NOMO-1 treated with DMSO at 0.1 percent for 48 hours (cell line): ENCODE measurements around the gene MAD1L1.

Experiments used
- DNase-seq: peaks from one replicate; lab custom pipeline; 2025; ENCODE audit not compliant: unreplicated experiment; lab: John Stamatoyannopoulos, UW

MAD1L1 gene

DNA sequence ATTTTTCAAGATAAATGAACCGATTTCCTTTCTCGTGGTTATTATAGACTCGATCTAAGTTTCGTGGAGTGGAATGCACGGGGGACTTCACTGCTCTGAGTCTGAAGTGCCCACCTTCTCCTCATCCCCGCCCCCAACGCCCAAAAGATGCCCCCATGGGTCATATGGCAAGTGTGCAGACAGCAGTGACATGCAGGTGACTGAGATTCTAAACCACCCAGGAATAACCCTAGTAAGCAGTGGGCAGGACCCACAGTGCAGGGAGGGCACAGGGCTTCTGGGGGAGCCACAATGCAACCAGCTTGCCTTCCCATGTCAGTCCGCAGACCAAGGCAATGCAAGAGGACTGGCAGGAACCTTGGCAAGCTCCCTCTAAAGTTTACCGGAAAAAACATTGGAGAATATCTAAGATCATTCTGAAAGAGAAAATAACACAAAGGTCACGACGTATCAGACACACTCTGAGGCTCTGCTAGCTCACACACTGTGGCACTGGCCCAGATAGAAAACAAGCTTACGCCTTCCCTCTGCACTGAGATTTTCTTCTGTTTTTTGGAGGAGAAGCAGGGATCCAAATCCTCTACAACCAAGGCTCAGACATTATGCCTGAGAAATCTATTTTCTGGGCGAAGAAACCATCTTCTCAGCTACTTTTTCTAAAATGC lies 239.6 kb downstream of the MAD1L1 start:
- no peak for DNase-seq

GRCh38 chr7:1992554-1992953 lies 240.2 kb downstream of the MAD1L1 start:
- DNase-seq: no peak

DNA sequence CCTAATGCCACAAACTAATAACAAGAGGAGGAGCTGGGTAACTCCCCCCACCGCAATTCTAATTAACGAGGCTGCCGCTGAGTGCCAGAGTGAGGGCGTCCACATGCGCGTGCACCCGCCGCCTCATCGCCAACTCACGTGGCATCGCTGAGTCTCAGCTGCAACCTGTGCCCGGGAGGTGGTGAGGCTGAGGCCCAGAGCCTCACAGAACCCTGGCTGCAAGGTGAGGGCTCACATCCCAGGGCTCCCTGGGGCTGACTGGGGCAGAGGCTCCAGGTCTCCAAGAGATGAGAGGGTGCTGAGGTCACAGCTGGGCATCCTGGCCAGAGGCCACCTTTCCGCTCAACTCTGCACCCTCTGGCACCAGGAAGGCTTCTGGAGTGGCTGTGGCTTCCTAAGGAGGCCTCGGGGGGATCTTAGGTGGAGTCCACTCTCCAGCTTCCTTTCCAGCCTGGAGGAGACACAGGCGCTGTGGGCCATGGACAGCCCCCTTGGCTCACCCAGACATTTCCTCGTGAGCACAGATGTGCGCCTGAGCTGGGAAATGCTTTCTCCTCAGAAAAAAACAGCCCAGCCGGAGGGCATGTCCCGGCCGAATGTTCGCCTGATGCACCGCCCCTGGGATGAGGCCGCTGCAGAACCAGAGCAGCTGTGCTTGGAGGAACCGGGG lies 242.6 kb downstream of the MAD1L1 start:
- DNase-seq: no peak

GRCh38 chr7:1989049-1989860 lies 243.5 kb downstream of the MAD1L1 start:
- no peak for DNase-seq

DNA sequence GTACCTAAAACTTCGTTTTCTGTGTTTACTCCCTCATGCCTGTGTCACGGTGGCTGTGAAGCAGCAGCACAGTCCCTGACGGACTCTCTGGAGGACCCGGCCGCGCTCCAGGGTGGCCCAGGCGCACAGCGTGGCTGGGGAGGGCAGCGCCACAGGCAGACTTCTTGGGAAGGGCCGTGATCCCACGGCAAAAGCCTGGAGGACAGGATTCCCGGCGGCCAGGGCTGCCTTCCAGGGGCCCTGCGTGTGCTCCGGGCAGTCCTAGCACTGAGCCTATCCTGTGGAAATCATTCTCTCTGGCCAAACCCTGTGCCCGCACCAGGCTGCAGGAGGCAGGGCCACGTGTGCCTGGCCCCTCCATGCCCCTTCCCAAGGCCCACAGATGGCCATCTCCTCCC lies 244.2 kb downstream of the MAD1L1 start:
- DNase-seq: no peak

- no peak for DNase-seq
These were observed 244.9 kb downstream of the MAD1L1 start for GRCh38 chr7:1987591-1988532.

DNA sequence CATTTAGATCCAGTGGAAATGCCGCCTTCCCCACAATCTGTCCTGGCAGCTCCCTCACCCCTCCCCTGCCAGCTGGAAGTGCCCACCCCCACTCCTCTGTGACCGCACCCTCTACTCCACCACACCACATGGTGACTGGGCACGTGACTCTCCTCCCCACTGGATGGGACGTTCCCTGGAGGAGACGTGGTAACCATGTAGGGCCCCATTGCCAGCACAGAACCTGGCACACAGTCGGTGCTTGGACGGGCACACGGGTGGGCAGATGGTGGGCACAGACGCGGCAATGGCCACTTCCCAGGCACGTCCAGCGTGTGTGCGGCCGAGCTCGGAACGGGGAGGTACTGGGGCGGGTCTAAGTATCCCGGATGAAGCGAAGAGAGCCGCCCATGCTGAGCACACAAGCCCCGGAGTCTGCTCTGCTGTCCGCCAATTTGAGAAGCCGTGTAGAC lies 245.6 kb downstream of the MAD1L1 start:
- no peak for DNase-seq

DNA sequence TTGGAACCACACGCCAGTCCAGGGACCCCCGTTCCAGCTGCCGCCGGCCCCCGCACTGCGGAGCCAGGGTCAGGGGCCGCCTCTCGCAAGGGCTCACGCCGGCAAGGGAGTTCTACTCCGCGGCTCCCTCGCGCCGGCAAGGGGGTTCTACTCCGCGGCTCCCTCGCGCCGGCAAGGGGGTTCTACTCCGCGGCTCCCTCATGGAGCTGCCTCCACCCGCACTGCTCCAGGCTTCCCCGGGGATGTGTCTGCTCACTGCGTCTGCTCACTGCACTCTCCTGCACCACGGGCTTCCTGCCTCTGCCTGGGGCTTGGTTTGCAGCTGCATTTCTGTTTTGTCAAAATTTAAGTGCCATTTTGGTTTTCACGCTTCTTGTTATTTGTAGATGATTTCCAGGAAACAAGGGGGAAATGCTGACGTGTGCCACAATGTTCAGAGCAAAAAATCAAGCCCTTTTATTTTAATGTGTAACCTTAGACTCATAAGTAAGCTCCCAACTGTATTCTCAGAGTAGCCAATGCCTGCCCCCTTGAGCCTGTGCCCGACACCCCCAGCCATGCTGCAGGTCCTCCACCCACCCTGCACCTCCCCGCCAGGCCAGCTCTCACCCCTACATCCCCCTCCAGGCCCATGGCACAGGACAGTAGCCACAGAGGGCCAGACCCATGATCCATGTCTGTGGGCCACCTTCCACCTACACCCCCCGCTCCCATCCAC lies 246.2 kb downstream of the MAD1L1 start:
- no peak for DNase-seq

DNA sequence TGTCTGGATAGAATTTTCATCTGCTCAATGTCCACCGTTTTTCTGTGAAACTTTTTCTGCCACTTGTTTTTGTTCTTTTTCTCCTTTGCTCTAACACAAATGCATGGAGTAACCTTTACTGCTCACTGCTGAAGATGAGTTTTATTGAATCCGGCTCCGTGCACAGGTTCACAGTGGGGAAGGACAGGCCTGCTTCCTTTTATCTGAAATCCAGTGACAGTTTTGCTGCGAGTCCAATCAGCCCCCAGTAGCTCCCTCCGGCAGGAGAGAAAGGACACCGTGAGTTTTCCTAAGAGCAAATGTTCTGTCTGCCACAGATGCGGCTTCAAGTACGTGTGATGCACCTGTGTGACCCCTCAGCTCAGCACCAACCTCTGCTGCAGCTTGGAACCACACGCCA lies 246.8 kb downstream of the MAD1L1 start:
- DNase-seq: no peak

DNA sequence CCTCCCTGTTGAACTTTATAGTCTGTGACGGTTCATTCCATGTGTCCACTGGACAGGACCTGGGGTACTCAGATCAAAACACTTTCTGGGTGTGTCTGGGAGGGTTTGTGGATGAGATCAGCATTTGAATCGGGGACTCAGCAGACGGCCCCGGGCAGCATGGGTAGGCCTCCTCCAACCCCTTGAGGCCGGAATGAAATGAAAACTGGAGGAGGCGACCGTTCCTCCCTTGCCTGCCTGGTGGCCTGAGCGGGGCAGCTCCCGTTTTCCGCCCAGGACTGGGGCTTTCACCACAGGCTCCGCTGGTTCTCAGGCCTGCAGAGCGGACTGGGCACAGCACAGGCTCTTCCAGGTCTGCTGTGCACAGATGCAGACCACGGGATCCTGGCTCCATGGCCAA lies 247.7 kb downstream of the MAD1L1 start:
- DNase-seq: no peak

GRCh38 chr7:1981878-1982230 lies 250.9 kb downstream of the MAD1L1 start:
- no peak for DNase-seq

GRCh38 chr7:1981201-1981877 lies 251.4 kb downstream of the MAD1L1 start:
- no peak for DNase-seq

DNA sequence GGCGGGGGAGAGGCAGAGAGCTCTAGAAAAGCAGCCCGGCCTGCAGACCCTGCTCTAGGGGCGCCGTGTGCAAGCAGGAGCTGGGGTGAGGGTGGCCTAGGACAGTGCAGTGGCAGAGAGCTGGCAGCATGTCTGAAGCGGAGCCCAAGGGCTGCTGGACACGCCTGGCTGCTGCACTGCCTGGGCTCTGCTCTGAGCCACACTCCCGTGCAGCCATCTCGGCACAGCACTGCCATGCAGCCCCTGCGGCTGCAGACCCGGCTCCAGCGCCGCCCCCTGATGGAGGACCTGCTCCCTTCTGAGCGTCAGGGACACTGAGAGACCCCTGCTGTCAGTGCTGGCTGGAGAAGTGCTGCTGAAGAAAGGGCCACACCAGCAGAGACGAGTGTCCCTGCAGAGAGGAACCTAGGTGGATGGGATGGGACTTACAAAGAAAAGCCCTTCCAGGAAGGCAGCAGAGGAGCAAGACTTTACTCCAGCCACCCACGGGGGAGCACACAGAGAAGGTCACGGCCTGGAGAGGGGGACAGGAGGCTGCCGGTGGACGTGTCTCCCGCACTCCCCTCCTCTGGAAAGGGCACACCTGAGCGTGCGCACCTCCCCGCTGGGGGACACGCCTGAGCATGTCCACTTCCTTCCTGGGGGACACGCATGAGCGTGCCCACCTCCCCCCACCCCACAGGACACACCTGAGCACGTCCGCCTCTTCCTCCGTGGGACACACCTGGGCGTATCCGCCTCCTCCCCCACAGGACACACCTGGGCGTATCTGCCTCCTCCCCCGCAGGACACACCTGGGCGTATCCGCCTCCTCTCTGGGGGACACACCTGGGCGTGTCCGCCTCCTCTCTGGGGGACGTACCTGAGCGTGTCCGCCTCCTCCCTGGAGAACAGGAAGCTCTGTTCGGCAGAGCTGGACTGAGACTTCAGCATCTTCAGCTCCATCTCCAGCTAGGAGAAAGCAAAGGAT lies 252.9 kb downstream of the MAD1L1 start:
- no peak for DNase-seq

GRCh38 chr7:1978656-1979590 lies 253.8 kb downstream of the MAD1L1 start:
- no peak for DNase-seq

- no peak for DNase-seq
These were observed 254.8 kb downstream of the MAD1L1 start for GRCh38 chr7:1977876-1978441.

DNA sequence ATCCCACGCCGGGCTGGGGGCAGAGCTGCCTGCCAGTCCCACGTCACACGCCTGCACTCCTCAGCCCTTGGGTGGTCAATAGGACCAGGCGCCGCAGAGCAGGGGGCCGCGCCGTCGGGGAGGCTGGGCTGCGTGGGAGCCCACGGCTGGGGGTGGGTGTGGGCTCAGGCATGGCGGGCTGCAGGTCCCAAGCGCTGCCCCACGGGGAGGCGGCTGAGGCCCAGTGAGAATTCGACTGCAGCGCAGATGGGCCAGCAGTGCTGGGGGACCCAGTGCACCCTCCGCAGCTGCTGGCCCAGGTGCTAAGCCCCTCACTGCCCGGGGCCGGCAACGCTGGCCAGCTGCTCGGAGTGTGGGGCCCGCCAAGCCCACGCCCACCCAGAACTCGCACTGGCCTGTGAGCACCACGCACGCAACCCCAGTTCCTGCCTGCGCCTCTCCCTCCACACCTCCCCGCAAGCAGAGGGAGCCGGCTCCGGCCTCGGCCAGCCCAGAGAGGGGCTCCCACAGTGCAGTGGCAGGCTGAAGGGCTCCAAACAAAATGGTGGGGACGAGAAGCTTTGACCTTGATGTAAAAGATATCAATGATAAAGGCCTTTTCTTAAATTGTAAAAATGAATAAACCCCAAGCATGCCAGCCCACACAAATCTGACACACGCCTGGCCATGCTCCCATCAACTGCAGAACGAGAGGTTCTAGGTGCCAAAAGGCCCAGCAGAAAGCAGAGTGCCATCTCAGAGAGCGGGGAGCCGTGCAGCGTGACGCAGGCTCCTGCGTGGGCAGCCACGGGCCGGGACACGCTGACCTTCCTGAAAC lies 255.5 kb downstream of the MAD1L1 start:
- DNase-seq: no peak
